Ovary (tissue), 10 donors: Measurements from ENCODE around the gene PTPDC1. TPM values are rescaled to one million over a fixed set of nuclear protein-coding genes. Genes with fewer than 3 reads are reported as not detected.

Experiments used
- DNase-seq, 5 donors: peaks; one replicate each; pipeline ENCODE4 v3.0.0-alpha.2; 2019 to 2020
- H3K27ac ChIP-seq, 2 donors: fragments of 200-600 bp; one replicate each; pipeline versions ENCODE4 v1.5.1 to v1.8.0; 2019 to 2022
- H3K27me3 ChIP-seq: fragments of 200-600 bp; one replicate; pipeline ENCODE4 v1.8.0; 2022
- H3K36me3 ChIP-seq: fragments of 200-600 bp; sonication (generic); one replicate; pipeline ENCODE4 v1.5.1; 2019
- H3K4me1 ChIP-seq: one replicate; pipeline ENCODE4 v1.8.1; 2013; ENCODE audit warnings: mild to moderate bottlenecking, moderate library complexity; ENCODE audit not compliant: insufficient read depth
- H3K4me3 ChIP-seq: fragments of 200-600 bp; sonication (generic); one replicate; pipeline ENCODE4 v1.5.1; 2017
- H3K9me3 ChIP-seq, 2 donors: fragments of 200-600 bp in 1 of 2; sonication (generic) in 1 of 2; one replicate each; pipeline versions ENCODE4 v1.5.1 to v1.8.1; 2013 to 2019; ENCODE audit warnings: mild to moderate bottlenecking in 1 of 2, moderate library complexity in 1 of 2
- EP300 ChIP-seq: sonication (generic); formaldehyde crosslinking; IDR thresholded peaks from one replicate; pipeline ENCODE4 v1.6.1; 2017; ENCODE audit warnings: antibody characterized with exemption
- POLR2A ChIP-seq: fragments of 450-650 bp; IDR thresholded peaks from one replicate; pipeline ENCODE4 v1.6.1; 2017; ENCODE audit warnings: antibody characterized with exemption, mild to moderate bottlenecking, moderate library complexity
- WGBS, 3 donors: extraction: QIAGEN DNeasy Blood & Tissue Kit in 1 of 3; methylation state at CpG; one replicate each; pipeline versions ENCODE4 v1.1.5 to v1.1.7; 2013 to 2017; 5-methylcytosine and 5-hydroxymethylcytosine counted together
- intact Hi-C, 4 donors: fragments of 100-400 bp; cut with DNase I; formaldehyde crosslinking; loops; one replicate each; pipeline versions ENCODE4 v1.11.0 to v1.15.1; 2022 to 2023
- long read RNA-seq, 3 donors: library from polyadenylated mRNA in 2 of 3; unstranded in 2 of 3; transcript quantifications; one replicate each; pipeline ENCODE4 v2.0.0 and lab custom pipeline, GENCODE V29; 2021 to 2026
- polyA plus RNA-seq, 2 donors: library from polyadenylated mRNA; stranded (reverse); fragments of 200-250 nt in 1 of 2; fragments of 350-450 nt in 1 of 2; fragmentation: Illumina TruSeq in 1 of 2; extraction: RNeasy Lipid Tissue Mini Kit (QIAGEN cat#74804) in 1 of 2; gene quantifications; one replicate each; pipeline ENCODE4 v1.2.3, GENCODE V29; 2013 to 2014
- total RNA-seq, 7 donors: library from RNA; depleted of rRNA in 2 of 7; stranded (reverse); fragments of >200 nt in 2 of 7; fragmentation: NEBNext Ultra II Directional in 3 of 7; extraction: Animal tissue kit (Norgen Biotek cat#: 25700) in 3 of 7; gene quantifications; one replicate each; pipeline versions ENCODE4 v1.1.0 to v1.2.4, GENCODE V29; 2016 to 2023
- TF ChIP-seq, protein P1 (sequence below), 3 donors: fragments of 450-650 bp in 2 of 3; fragments of 200-600 bp in 1 of 3; IDR thresholded peaks; one replicate each; pipeline versions ENCODE4 v1.5.1 to v1.8.0; 2016 to 2022; ENCODE audit warnings: antibody characterized with exemption in 3 of 3, mild to moderate bottlenecking in 1 of 3
- donor health status: DM: no; HTN: no; CAD: no; lungs with moderate emphysema.
- donor health status: DM: no; HTN: no; CAD: no.
- donor health status: Bipolar disorder and iron deficiency.
- donor health status: DM: yes; HTN: yes; CAD: no.
- donor health status: DM: no; HTN: no; CAD: no.
- donor health status: DM: yes; HTN: yes; CAD: no.

The PTPDC1 gene, protein sequence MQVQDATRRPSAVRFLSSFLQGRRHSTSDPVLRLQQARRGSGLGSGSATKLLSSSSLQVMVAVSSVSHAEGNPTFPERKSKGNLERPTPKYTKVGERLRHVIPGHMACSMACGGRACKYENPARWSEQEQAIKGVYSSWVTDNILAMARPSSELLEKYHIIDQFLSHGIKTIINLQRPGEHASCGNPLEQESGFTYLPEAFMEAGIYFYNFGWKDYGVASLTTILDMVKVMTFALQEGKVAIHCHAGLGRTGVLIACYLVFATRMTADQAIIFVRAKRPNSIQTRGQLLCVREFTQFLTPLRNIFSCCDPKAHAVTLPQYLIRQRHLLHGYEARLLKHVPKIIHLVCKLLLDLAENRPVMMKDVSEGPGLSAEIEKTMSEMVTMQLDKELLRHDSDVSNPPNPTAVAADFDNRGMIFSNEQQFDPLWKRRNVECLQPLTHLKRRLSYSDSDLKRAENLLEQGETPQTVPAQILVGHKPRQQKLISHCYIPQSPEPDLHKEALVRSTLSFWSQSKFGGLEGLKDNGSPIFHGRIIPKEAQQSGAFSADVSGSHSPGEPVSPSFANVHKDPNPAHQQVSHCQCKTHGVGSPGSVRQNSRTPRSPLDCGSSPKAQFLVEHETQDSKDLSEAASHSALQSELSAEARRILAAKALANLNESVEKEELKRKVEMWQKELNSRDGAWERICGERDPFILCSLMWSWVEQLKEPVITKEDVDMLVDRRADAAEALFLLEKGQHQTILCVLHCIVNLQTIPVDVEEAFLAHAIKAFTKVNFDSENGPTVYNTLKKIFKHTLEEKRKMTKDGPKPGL
- total RNA-seq (1 to 10 TPM; 3.5 to 9.5 (median 6.3) TPM), polyA plus RNA-seq (1 to 10 TPM; 2.7 to 4.8 TPM)
- long read RNA-seq, donor 1, full-length matches to known transcripts, result 1 of 4 reads
- long read RNA-seq, donor 1, partial matches to known transcripts, result 1 of 4 reads
- long read RNA-seq, donor 1, other reads (novel, unspliced or antisense), result 2 of 4 reads
- long read RNA-seq, donor 2, result 0 reads
- long read RNA-seq, donor 3, full-length matches to known transcripts, result 5 of 8 reads
- long read RNA-seq, donor 3, partial matches to known transcripts, result 1 of 8 reads
- long read RNA-seq, donor 3, other reads (novel, unspliced or antisense), result 2 of 8 reads

DNA sequence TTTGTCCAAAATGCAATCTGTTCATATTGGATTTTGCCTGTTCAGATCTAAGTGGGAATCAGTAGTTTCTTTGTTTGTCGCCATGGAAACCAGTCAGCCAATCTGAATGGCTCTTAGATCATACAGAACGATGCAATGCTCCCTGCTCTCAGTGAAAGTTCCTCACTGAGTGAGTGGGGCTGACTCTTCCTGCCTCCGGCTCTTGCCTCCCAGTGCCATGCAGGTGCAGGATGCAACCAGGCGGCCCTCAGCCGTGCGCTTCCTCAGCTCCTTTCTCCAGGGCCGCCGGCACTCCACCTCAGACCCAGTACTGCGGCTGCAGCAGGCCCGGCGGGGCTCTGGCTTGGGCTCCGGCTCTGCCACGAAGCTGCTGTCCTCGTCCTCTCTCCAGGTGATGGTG lies at the start of gene PTPDC1:
Gene PTPDC1, plus strand, starts transcription at position 151 of the 400 bp plus-strand sequence. Its CDS starts 67 bp downstream, at position 218.
- intact Hi-C loops, result no loop called here
- H3K27ac ChIP-seq, result no peak within 1 kb of the TSS
- H3K4me1 ChIP-seq, result no peaks in the 10 kb centered on the region
- no peak for DNase-seq
- H3K4me3 ChIP-seq, result no peak within 1 kb of the TSS
- 86 to 94% (median 91%) methylated on average over 14 of the region's 14 CpGs for WGBS, 3 donors
- H3K9me3 ChIP-seq, result no peaks in the 10 kb centered on the region
- TF ChIP-seq, protein P1, sequence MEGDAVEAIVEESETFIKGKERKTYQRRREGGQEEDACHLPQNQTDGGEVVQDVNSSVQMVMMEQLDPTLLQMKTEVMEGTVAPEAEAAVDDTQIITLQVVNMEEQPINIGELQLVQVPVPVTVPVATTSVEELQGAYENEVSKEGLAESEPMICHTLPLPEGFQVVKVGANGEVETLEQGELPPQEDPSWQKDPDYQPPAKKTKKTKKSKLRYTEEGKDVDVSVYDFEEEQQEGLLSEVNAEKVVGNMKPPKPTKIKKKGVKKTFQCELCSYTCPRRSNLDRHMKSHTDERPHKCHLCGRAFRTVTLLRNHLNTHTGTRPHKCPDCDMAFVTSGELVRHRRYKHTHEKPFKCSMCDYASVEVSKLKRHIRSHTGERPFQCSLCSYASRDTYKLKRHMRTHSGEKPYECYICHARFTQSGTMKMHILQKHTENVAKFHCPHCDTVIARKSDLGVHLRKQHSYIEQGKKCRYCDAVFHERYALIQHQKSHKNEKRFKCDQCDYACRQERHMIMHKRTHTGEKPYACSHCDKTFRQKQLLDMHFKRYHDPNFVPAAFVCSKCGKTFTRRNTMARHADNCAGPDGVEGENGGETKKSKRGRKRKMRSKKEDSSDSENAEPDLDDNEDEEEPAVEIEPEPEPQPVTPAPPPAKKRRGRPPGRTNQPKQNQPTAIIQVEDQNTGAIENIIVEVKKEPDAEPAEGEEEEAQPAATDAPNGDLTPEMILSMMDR (IDR thresholded peaks at IDR 0.05), result no peak
- TF ChIP-seq POLR2A, result no peak
- TF ChIP-seq EP300, result no peak
- H3K27me3 ChIP-seq, result no peaks in the 10 kb centered on the region
- no peaks in the 10 kb centered on the region for H3K36me3 ChIP-seq

- no peaks in the 10 kb centered on the region for H3K36me3 ChIP-seq
- H3K27me3 ChIP-seq, result no peaks in the 10 kb centered on the region
- no peak overlapping the region for H3K4me3 ChIP-seq
- peaks cover 1% of the 10 kb centered on the region for H3K4me1 ChIP-seq
- intact Hi-C loops, result loop anchor here in 2 of 4 donors (5.0 to 10.0 kb wide), 2 partner anchors 133 to 460 kb away; partner anchors contain the start of gene PHF2 (in 1 of the 2)
- H3K27ac ChIP-seq, result no peak overlapping the region
- no peak for DNase-seq
- TF ChIP-seq, protein P1 (IDR thresholded peaks at IDR 0.05), result no peak
- TF ChIP-seq POLR2A, result no peak
- TF ChIP-seq EP300, result no peak
- no peaks in the 10 kb centered on the region for H3K9me3 ChIP-seq
These were observed 49.8 kb upstream of the PTPDC1 start for GRCh38 chr9:94034511-94034910.

DNA sequence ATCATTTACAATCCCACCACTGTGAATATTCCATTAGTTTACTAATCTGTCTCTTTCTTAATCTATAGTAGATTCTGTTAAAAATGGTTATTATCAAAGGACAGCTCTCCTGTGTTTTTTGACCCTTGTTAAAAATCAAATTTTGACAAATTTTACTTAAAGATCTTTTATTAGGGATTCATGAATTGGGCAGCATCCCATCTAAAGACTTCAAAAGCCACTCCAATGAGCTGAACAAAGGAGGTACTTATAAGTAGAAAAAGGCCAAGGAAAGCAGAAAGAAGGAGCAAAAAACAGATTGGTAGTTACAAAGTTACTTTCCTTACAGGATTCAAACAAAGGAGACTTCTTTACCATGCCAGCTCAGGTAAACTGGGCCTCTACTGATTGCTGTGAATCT lies 44.5 kb upstream of the PTPDC1 start:
- Histone ChIP-seq H3K4me1 (no peaks in the 10 kb centered on the region), H3K4me3 (no peak overlapping the region), H3K36me3 (no peaks in the 10 kb centered on the region), H3K9me3 (no peaks in the 10 kb centered on the region), H3K27me3 (no peaks in the 10 kb centered on the region), H3K27ac (no peak overlapping the region)
- no peak for TF ChIP-seq POLR2A
- TF ChIP-seq, protein P1 (IDR thresholded peaks at IDR 0.05), result no peak
- TF ChIP-seq EP300, result no peak
- DNase-seq, result no peak
- intact Hi-C loops, result loop anchor here in 1 of 4 donors (10.0 kb wide), 1 partner anchor 465 kb away; the partner anchor contains the start of gene PHF2
